Measurements from ENCODE around the gene TCFL5.

The TCFL5 gene

GRCh38 chr20:62804627-62805154, 56.9 kb downstream of the TCFL5 start, which contains the start of gene OGFR:
OGFR (plus strand) TSS chr20:62804835; CDS start chr20:62804860, 25 bp downstream.
- DNase-seq (ENCODE audit: low read depth), result no peak
- no peak for TF ChIP-seq CTCF (IDR thresholded peaks at IDR 0.05; ENCODE audit: low read depth, low read length, missing control alignments)
- H3K4me3 ChIP-seq (ENCODE audit: low read depth, low read length), result peak within 1 kb of the TSS; percentile 90

GRCh38 chr20:62804021-62804626, 57.5 kb downstream of the TCFL5 start:
- peak overlapping the region; percentile 28 for H3K4me3 ChIP-seq (ENCODE audit: low read depth, low read length)
- DNase-seq (ENCODE audit: low read depth), result no peak
- TF ChIP-seq CTCF (IDR thresholded peaks at IDR 0.05; ENCODE audit: low read depth, low read length, missing control alignments), result peak; percentile 5

- TF ChIP-seq CTCF (IDR thresholded peaks at IDR 0.05; ENCODE audit: low read depth, low read length, missing control alignments), result no peak
- H3K4me3 ChIP-seq (ENCODE audit: low read depth, low read length), result no peak overlapping the region
- no peak for DNase-seq (ENCODE audit: low read depth)
Observed at GRCh38 chr20:62802026-62802712, 59.5 kb downstream of the TCFL5 start.

GRCh38 chr20:62801284-62802010, 60.2 kb downstream of the TCFL5 start:
- TF ChIP-seq CTCF (IDR thresholded peaks at IDR 0.05; ENCODE audit: low read depth, low read length, missing control alignments), result no peak
- no peak overlapping the region for H3K4me3 ChIP-seq (ENCODE audit: low read depth, low read length)
- no peak for DNase-seq (ENCODE audit: low read depth)

GRCh38 chr20:62800314-62801259, 61.0 kb downstream of the TCFL5 start:
- TF ChIP-seq CTCF (IDR thresholded peaks at IDR 0.05; ENCODE audit: low read depth, low read length, missing control alignments), result no peak
- no peak for DNase-seq (ENCODE audit: low read depth)
- no peak overlapping the region for H3K4me3 ChIP-seq (ENCODE audit: low read depth, low read length)

GRCh38 chr20:62799873-62800272, 61.7 kb downstream of the TCFL5 start:
- H3K4me3 ChIP-seq (ENCODE audit: low read depth, low read length), result no peak overlapping the region
- DNase-seq (ENCODE audit: low read depth), result no peak

More at GRCh38 chr20:62799873-62800272, 61.7 kb downstream of the TCFL5 start:
- no peak for TF ChIP-seq CTCF (IDR thresholded peaks at IDR 0.05; ENCODE audit: low read depth, low read length, missing control alignments)
